Fibroblast of lung (primary cell): ENCODE data around the gene MAP4K2.

Experiments used
- EZH2 ChIP-seq: IDR thresholded peaks from 2 replicates; pipeline ENCODE4 v1.5.1; 2012; ENCODE audit warnings: low read length, control low read depth, mild to moderate bottlenecking; ENCODE audit errors: missing control alignments
- TF ChIP-seq, protein P1 (sequence below), 2 donors: IDR thresholded peaks in 1 of 2; conservative IDR thresholded peaks in 1 of 2; 1 replicate in 1 of 2; 2 replicates in 1 of 2; pipeline ENCODE4 v1.5.1; 2011 to 2012; ENCODE audit warnings: low read length in 2 of 2, control low read depth in 1 of 2, inconsistent platforms in 1 of 2, low read depth in 1 of 2, mild to moderate bottlenecking in 1 of 2

DNA sequence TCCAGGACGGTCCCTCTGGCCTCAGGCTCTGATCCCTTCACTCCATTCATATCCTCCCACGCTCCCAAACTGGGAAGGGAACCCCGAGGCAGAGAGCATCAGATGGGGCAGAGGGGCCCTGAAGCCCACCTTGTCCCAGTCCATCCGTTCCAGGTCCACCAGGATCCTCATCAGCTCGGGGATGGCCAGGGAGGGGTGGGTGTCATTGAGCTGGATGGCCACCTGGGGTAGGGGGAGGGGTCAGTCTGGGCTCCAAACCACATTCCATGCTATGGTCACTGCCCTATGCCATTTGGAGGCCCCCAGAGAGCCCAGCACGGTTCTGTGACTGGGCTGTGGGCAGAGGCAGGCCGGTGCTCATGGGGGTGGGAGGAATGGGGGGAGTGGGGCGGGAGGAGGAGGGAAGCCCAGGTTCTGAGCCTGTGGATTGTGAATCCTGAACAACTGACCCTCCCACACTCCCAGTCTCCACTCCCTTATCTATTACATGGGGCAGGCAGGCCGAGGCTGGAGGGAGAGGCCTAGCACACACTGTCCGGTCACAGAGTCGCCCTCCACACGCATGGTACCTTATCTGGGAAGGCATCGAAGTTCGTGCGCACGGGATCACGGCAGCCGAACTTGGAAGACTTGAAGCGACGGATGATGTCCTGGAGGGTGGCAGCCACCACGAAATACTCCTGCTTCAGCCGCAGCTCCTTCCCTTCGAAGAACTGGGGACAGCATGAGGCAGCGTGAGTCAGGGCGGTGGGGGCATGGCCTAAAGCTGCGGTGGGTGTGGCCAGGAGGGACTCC is 48.7 kb downstream of the MAP4K2 start:
- TF ChIP-seq, protein P1, sequence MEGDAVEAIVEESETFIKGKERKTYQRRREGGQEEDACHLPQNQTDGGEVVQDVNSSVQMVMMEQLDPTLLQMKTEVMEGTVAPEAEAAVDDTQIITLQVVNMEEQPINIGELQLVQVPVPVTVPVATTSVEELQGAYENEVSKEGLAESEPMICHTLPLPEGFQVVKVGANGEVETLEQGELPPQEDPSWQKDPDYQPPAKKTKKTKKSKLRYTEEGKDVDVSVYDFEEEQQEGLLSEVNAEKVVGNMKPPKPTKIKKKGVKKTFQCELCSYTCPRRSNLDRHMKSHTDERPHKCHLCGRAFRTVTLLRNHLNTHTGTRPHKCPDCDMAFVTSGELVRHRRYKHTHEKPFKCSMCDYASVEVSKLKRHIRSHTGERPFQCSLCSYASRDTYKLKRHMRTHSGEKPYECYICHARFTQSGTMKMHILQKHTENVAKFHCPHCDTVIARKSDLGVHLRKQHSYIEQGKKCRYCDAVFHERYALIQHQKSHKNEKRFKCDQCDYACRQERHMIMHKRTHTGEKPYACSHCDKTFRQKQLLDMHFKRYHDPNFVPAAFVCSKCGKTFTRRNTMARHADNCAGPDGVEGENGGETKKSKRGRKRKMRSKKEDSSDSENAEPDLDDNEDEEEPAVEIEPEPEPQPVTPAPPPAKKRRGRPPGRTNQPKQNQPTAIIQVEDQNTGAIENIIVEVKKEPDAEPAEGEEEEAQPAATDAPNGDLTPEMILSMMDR (conservative IDR thresholded peaks at IDR 0.05 in 1 of 2, IDR thresholded peaks at IDR 0.05 in 1 of 2; ENCODE audit: low read depth in 1 of 2, low read length in 2 of 2): no peak
- no peak for TF ChIP-seq EZH2
